H1 (cell line): ENCODE results near the gene CFAP65. TPM values are rescaled to one million over a fixed set of nuclear protein-coding genes. Genes with fewer than 3 reads are reported as not detected.

Experiments
- CTCF ChIA-PET: fragments of 300-600 bp; sonication (Branson Sonifier 250); formaldehyde crosslinking; loops from one replicate; lab custom pipeline; 2021; ENCODE audit not compliant: partially characterized antibody; lab: Charles Lee
- POLR2A ChIA-PET: fragments of 300-600 bp; sonication (Branson Sonifier 250); formaldehyde crosslinking; loops from one replicate; lab custom pipeline; 2021; ENCODE audit warnings: inconsistent platforms; ENCODE audit not compliant: partially characterized antibody; lab: Charles Lee
- DNase-seq, 2 experiments: peaks; one replicate each; pipeline versions ENCODE4 v3.0.0 to v3.0.0-alpha.2; 2010 to 2022; ENCODE audit warnings: low spot score in 2 of 2, low read depth in 1 of 2, mixed read lengths in 1 of 2
- FAIRE-seq: peaks from 2 replicates; lab custom pipeline; 2011; peaks lifted over from hg19 to GRCh38; lab: Jason Lieb, UNC
- H2AFZ ChIP-seq: 2 replicates; pipeline ENCODE4 v1.8.1; 2012; ENCODE audit warnings: low read length, inconsistent platforms
- H2AK5ac ChIP-seq: 2 replicates; pipeline ENCODE4 v1.6.1; 2013; ENCODE audit warnings: low read depth, low read length
- H2BK120ac ChIP-seq: replicated peaks from 2 replicates; pipeline ENCODE3; 2013; ENCODE audit warnings: low read depth, low read length, inconsistent platforms
- H2BK12ac ChIP-seq: 2 replicates; pipeline ENCODE4 v1.6.1; 2013; ENCODE audit warnings: low read depth, low read length
- H2BK15ac ChIP-seq: 2 replicates; pipeline ENCODE4 v1.6.1; 2013; ENCODE audit warnings: low read length
- H2BK20ac ChIP-seq: 2 replicates; pipeline ENCODE4 v1.6.1; 2013; ENCODE audit warnings: low read length
- H2BK5ac ChIP-seq: 2 replicates; pipeline ENCODE4 v1.6.1; 2013; ENCODE audit warnings: low read depth, low read length
- H3K14ac ChIP-seq: 2 replicates; pipeline ENCODE4 v1.6.1; 2013; ENCODE audit warnings: inconsistent platforms; ENCODE audit not compliant: insufficient read length
- H3K18ac ChIP-seq: 2 replicates; pipeline ENCODE4 v1.6.1; 2013; ENCODE audit warnings: low read length; ENCODE audit errors: extremely low read depth
- H3K23ac ChIP-seq: 2 replicates; pipeline ENCODE4 v1.6.1; 2013; ENCODE audit warnings: inconsistent platforms; ENCODE audit not compliant: insufficient read length
- H3K23me2 ChIP-seq: 2 replicates; pipeline ENCODE4 v1.6.1; 2013; ENCODE audit warnings: low read depth, low read length
- H3K27ac ChIP-seq: 2 replicates; pipeline ENCODE4 v1.6.1; 2011; ENCODE audit warnings: low read depth, low read length, inconsistent platforms
- H3K27me3 ChIP-seq, 4 experiments: replicated peaks in 1 of 4; 1 replicate in 1 of 4; 2 replicates in 3 of 4; pipeline versions ENCODE4 v1.6.1 to v1.8.1; 2011 to 2013; ENCODE audit warnings: low read length in 3 of 4, mild to moderate bottlenecking in 3 of 4, inconsistent platforms in 2 of 4, mixed read lengths in 2 of 4, moderate library complexity in 1 of 4; ENCODE audit not compliant: control insufficient read depth in 3 of 4, insufficient read depth in 3 of 4; ENCODE audit errors: extremely low read depth in 1 of 4
- H3K36me3 ChIP-seq, 4 experiments: 2 replicates each; pipeline versions ENCODE4 v1.6.1 to v1.8.1; 2011 to 2013; ENCODE audit warnings: mild to moderate bottlenecking in 4 of 4, low read length in 3 of 4, moderate library complexity in 2 of 4, control low read depth in 1 of 4, inconsistent platforms in 1 of 4; ENCODE audit not compliant: insufficient read depth in 4 of 4, control insufficient read depth in 2 of 4
- H3K4ac ChIP-seq: replicated peaks from 2 replicates; pipeline ENCODE3; 2013; ENCODE audit warnings: low read length, low read depth, mixed read lengths, inconsistent platforms; ENCODE audit not compliant: insufficient read length
- H3K4me1 ChIP-seq, 4 experiments: replicated peaks in 1 of 4; 1 replicate in 1 of 4; 2 replicates in 3 of 4; pipeline versions ENCODE4 v1.6.1 to v1.8.1; 2011 to 2013; ENCODE audit warnings: low read length in 3 of 4, inconsistent platforms in 2 of 4, mixed read lengths in 1 of 4; ENCODE audit not compliant: insufficient read depth in 4 of 4, control insufficient read depth in 3 of 4
- H3K4me2 ChIP-seq, 2 experiments: 2 replicates each; pipeline versions ENCODE4 v1.6.1 to v1.8.1; 2011 to 2013; ENCODE audit warnings: low read depth in 2 of 2, low read length in 2 of 2, control low read depth in 1 of 2, inconsistent platforms in 1 of 2, mild to moderate bottlenecking in 1 of 2; ENCODE audit not compliant: insufficient read depth in 1 of 2
- H3K4me3 ChIP-seq, 4 experiments: fragments of 200-600, 300-600 bp in 1 of 4; sonication (generic), shearing (Covaris generic), sonication (Bioruptor Twin) in 1 of 4; 2 replicates each; pipeline versions ENCODE4 v1.5.1 to v1.8.1; 2011 to 2016; ENCODE audit warnings: low read length in 4 of 4, low read depth in 3 of 4, control low read depth in 2 of 4, inconsistent platforms in 2 of 4, mild to moderate bottlenecking in 2 of 4, mixed read lengths in 1 of 4, moderate library complexity in 1 of 4; ENCODE audit not compliant: insufficient read depth in 2 of 4; ENCODE audit errors: extremely low read depth in 1 of 4
- H3K56ac ChIP-seq: replicated peaks from 2 replicates; pipeline ENCODE3; 2013; ENCODE audit warnings: low read depth, mild to moderate bottlenecking, mixed read lengths, low read length, inconsistent platforms; ENCODE audit not compliant: insufficient read length
- H3K79me1 ChIP-seq: 2 replicates; pipeline ENCODE4 v1.6.1; 2013; ENCODE audit warnings: low read depth, low read length, control low read depth
- H3K79me2 ChIP-seq, 2 experiments: 2 replicates each; pipeline versions ENCODE4 v1.6.1 to v1.8.1; 2012 to 2013; ENCODE audit warnings: low read length in 2 of 2, mild to moderate bottlenecking in 2 of 2, inconsistent platforms in 1 of 2; ENCODE audit not compliant: insufficient read depth in 2 of 2, control insufficient read depth in 1 of 2
- H3K9ac ChIP-seq, 4 experiments: replicated peaks in 1 of 4; 1 replicate in 1 of 4; 2 replicates in 3 of 4; pipeline versions ENCODE4 v1.6.1 to v1.8.1; 2011 to 2013; ENCODE audit warnings: low read depth in 3 of 4, low read length in 3 of 4, control low read depth in 2 of 4, mild to moderate bottlenecking in 2 of 4, moderate library complexity in 2 of 4, inconsistent platforms in 1 of 4; ENCODE audit errors: extremely low read depth in 1 of 4
- H3K9me3 ChIP-seq, 2 experiments: 2 replicates each; pipeline versions ENCODE4 v1.6.1 to v1.8.1; 2012 to 2013; ENCODE audit warnings: mild to moderate bottlenecking in 2 of 2, moderate library complexity in 2 of 2, control low read depth in 1 of 2, inconsistent platforms in 1 of 2, low read depth in 1 of 2, low read length in 1 of 2, mixed read lengths in 1 of 2; ENCODE audit not compliant: insufficient read depth in 2 of 2
- H4K20me1 ChIP-seq, 2 experiments: replicated peaks in 1 of 2; 2 replicates each; pipeline versions ENCODE3 to v1.8.1; 2011 to 2013; ENCODE audit warnings: inconsistent platforms in 2 of 2, low read length in 2 of 2, mild to moderate bottlenecking in 1 of 2; ENCODE audit not compliant: insufficient read depth in 2 of 2, control insufficient read depth in 1 of 2
- H4K5ac ChIP-seq: 2 replicates; pipeline ENCODE4 v1.6.1; 2013; ENCODE audit warnings: low read length, low read depth, mixed read lengths, inconsistent platforms; ENCODE audit not compliant: insufficient read length
- H4K8ac ChIP-seq: 2 replicates; pipeline ENCODE4 v1.8.0; 2013; ENCODE audit warnings: mild to moderate bottlenecking, moderate library complexity, low read length, inconsistent platforms; ENCODE audit not compliant: insufficient read depth; ENCODE audit errors: extremely low read depth
- H4K91ac ChIP-seq: replicated peaks from 2 replicates; pipeline ENCODE3; 2013; ENCODE audit warnings: low read length, mixed read lengths, inconsistent platforms; ENCODE audit not compliant: insufficient read length
- CBX8 ChIP-seq: fragments of 300-800, 300-1000 bp; sonication (generic); IDR thresholded peaks from 2 replicates; pipeline ENCODE4 v1.7.1; 2016; ENCODE audit warnings: low read depth, low read length, borderline replicate concordance
- CTCF ChIP-seq, 3 experiments: IDR thresholded peaks; 1 replicate in 2 of 3; 2 replicates in 1 of 3; pipeline versions ENCODE4 v1.5.1 to v1.6.1; 2011; ENCODE audit warnings: low read length in 3 of 3, mild to moderate bottlenecking in 3 of 3, inconsistent platforms in 2 of 3, low read depth in 1 of 3, moderate library complexity in 1 of 3; ENCODE audit not compliant: insufficient read depth in 1 of 3; ENCODE audit errors: control extremely low read depth in 1 of 3
- PHF8 ChIP-seq: fragments of 200-600 bp; sonication (generic); conservative IDR thresholded peaks from 2 replicates; pipeline ENCODE4 v1.7.1; 2012; ENCODE audit warnings: low read depth, mild to moderate bottlenecking, inconsistent platforms, low read length, moderate library complexity
- POLR2A ChIP-seq, 2 experiments: IDR thresholded peaks; 1 replicate in 1 of 2; 2 replicates in 1 of 2; pipeline ENCODE4 v1.6.1; 2011; ENCODE audit warnings: low read depth in 2 of 2, low read length in 2 of 2, mild to moderate bottlenecking in 2 of 2; ENCODE audit errors: control extremely low read depth in 1 of 2
- SAP30 ChIP-seq: fragments of 300-600 bp; sonication (generic); IDR thresholded peaks from 2 replicates; pipeline ENCODE4 v1.7.1; 2012; ENCODE audit warnings: low read length, moderate library complexity, mild to moderate bottlenecking, inconsistent platforms; ENCODE audit not compliant: insufficient read depth, insufficient replicate concordance
- SP1 ChIP-seq: IDR thresholded peaks from 2 replicates; pipeline ENCODE4 v1.6.1; 2011; ENCODE audit warnings: low read depth, low read length
- TBP ChIP-seq: IDR thresholded peaks from 2 replicates; pipeline ENCODE4 v1.6.1; 2011; ENCODE audit warnings: low read depth, low read length, improper control_type of control experiment
- USF2 ChIP-seq: IDR thresholded peaks from 2 replicates; pipeline ENCODE4 v1.6.1; 2011; ENCODE audit warnings: low read length, improper control_type of control experiment
- WGBS, 2 experiments: shearing (Covaris generic) in 1 of 2; methylation state at CpG; one replicate each; pipeline versions ENCODE4 v1.1.6 to v1.1.7; 2013 to 2015; ENCODE audit warnings: low lambda C conversion rate in 2 of 2, mixed read lengths in 2 of 2, inconsistent platforms in 1 of 2, low coverage in 1 of 2, missing lambda C conversion rate in 1 of 2; ENCODE audit not compliant: insufficient replicate concordance in 2 of 2, insufficient coverage in 1 of 2, insufficient read length in 1 of 2; ENCODE audit errors: extremely low coverage in 1 of 2, missing lambda C conversion rate in 1 of 2; 5-methylcytosine and 5-hydroxymethylcytosine counted together
- polyA plus RNA-seq, 7 experiments: library from polyadenylated mRNA; depleted of rRNA in 3 of 7; stranded (reverse) in 5 of 7; unstranded in 2 of 7; fragments of >200 nt in 5 of 7; fragments of 200-250 nt in 2 of 7; gene quantifications; 1 replicate in 5 of 7; 2 replicates in 1 of 7; 4 replicates in 1 of 7; pipeline versions ENCODE4 v1.2.1 to v1.2.3, GENCODE V29; 2011 to 2013; ENCODE audit warnings: missing spikeins in 2 of 7, mixed read lengths in 2 of 7
- total RNA-seq: library from RNA; stranded (reverse); fragmentation: NEBNext Ultra II Directional; extraction: Animal tissue kit (Norgen Biotek cat#: 25700); gene quantifications from 2 replicates; pipeline ENCODE4 v1.2.1, GENCODE V29; 2021

Gene CFAP65
- total and polyA plus RNA-seq, 2 of the 8 experiments (the other 6 are each of a cell fraction or from before 2014, with no cell fraction given), result 0.19 to 0.45 TPM

GRCh38 chr2:219042750-219043149, 1.4 kb upstream of the CFAP65 start:
- no peak overlapping the region for H3K56ac ChIP-seq
- no peak overlapping the region for H3K4me2 ChIP-seq
- no peak overlapping the region for H3K14ac ChIP-seq
- FAIRE-seq, result no peak
- H3K79me1 ChIP-seq, result no peaks in the 10 kb centered on the region
- H2AK5ac ChIP-seq, result no peak overlapping the region
- H4K91ac ChIP-seq, result no peak overlapping the region
- H3K27ac ChIP-seq, result no peak overlapping the region
- no peak overlapping the region for H2BK20ac ChIP-seq
- DNase-seq, result no peak
- no peak overlapping the region for H2AFZ ChIP-seq
- H3K27me3 ChIP-seq, result peaks cover 0 to 12% (median 3%) of the 10 kb centered on the region in 4 experiments; a peak in 4 of 7 replicates
- no peak overlapping the region for H3K4me3 ChIP-seq
- CTCF ChIA-PET, result interaction anchor here (0.9 to 62.8 kb wide), 13 partner anchors 2 to 117 kb away, joined by 3 to 1777 read pairs (median 7); partner anchors contain the start of genes CFAP65 and IHH
- no peak overlapping the region for H2BK15ac ChIP-seq
- H4K5ac ChIP-seq, result no peak overlapping the region
- no peaks in the 10 kb centered on the region; the same call in 1 of the 2 replicates for H3K23me2 ChIP-seq
- H2BK12ac ChIP-seq, result no peak overlapping the region
- H3K4ac ChIP-seq, result no peak overlapping the region
- POLR2A ChIA-PET, result no interaction called here
- H4K20me1 ChIP-seq, result peaks cover 0 to 2% of the 10 kb centered on the region in 2 experiments
- H3K9me3 ChIP-seq, result no peaks in the 10 kb centered on the region
- 78% methylated on average over 2 of the region's 2 CpGs; no CpG with 5 or more reads in 1 of the 2 experiments for WGBS, 2 experiments
- H3K79me2 ChIP-seq, result no peaks in the 10 kb centered on the region
- H3K36me3 ChIP-seq, result no peaks in the 10 kb centered on the region
- TF ChIP-seq SP1 (no peak), CBX8 (no peak), TBP (no peak), USF2 (no peak), SAP30 (no peak), PHF8 (no peak), CTCF (IDR thresholded peaks at IDR 0.05; ENCODE audit: control extremely low read depth in 1 of 3, insufficient read depth in 1 of 3, low read depth in 1 of 3, low read length in 3 of 3) (no peak), POLR2A (IDR thresholded peaks at IDR 0.05; ENCODE audit: control extremely low read depth in 1 of 2, low read depth in 2 of 2, low read length in 2 of 2) (no peak)
- H3K23ac ChIP-seq, result no peak overlapping the region
- H3K9ac ChIP-seq, result no peak overlapping the region
- no peak overlapping the region; the same call in 1 of the 2 replicates for H4K8ac ChIP-seq
- no peak overlapping the region for H2BK5ac ChIP-seq
- no peak overlapping the region for H3K18ac ChIP-seq
- H2BK120ac ChIP-seq, result no peak overlapping the region
- H3K4me1 ChIP-seq, result peaks cover 0 to 3% (median 0%) of the 10 kb centered on the region in 4 experiments; a peak in 1 of 7 replicates
